Fibroblast of mammary gland (primary cell): ENCODE measurements around the gene MTNR1B.
A peak's percentile ranks its signal among the peaks of the same experiment; 100 is the strongest.

Source experiments
- DNase-seq: peaks from one replicate; pipeline ENCODE4 v3.0.0-alpha.2; 2010; ENCODE audit warnings: low read depth
- H3K4me3 ChIP-seq: 2 replicates; pipeline ENCODE4 v1.5.1; 2011; ENCODE audit warnings: low read depth, mild to moderate bottlenecking, low read length, moderate library complexity; ENCODE audit not compliant: control insufficient read depth
- TF ChIP-seq, protein P1 (sequence below): conservative IDR thresholded peaks from 2 replicates; pipeline ENCODE4 v1.5.1; 2011; ENCODE audit warnings: low read depth, low read length, inconsistent platforms; ENCODE audit not compliant: control insufficient read depth, insufficient read depth

MTNR1B gene

DNA sequence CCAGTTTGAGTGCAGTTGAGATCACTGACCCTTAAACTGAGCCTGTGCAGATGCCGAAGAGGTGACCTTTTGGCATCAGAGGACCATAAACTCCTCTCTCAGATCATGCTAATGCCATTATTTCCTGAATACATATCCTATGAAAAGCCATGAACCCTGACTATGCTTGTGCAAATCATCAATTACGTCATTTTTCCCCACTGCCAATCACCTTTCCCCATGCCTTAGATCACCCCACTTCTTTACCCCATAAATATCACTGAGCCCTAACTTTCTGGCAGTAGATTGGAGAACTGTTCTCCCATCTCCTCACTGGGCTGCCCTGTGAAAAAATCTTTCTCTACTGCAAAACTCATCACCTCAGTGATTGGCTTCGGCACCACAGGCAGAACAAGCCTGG lies 32.9 kb downstream of the MTNR1B start:
- no peak overlapping the region for H3K4me3 ChIP-seq
- TF ChIP-seq, protein P1, sequence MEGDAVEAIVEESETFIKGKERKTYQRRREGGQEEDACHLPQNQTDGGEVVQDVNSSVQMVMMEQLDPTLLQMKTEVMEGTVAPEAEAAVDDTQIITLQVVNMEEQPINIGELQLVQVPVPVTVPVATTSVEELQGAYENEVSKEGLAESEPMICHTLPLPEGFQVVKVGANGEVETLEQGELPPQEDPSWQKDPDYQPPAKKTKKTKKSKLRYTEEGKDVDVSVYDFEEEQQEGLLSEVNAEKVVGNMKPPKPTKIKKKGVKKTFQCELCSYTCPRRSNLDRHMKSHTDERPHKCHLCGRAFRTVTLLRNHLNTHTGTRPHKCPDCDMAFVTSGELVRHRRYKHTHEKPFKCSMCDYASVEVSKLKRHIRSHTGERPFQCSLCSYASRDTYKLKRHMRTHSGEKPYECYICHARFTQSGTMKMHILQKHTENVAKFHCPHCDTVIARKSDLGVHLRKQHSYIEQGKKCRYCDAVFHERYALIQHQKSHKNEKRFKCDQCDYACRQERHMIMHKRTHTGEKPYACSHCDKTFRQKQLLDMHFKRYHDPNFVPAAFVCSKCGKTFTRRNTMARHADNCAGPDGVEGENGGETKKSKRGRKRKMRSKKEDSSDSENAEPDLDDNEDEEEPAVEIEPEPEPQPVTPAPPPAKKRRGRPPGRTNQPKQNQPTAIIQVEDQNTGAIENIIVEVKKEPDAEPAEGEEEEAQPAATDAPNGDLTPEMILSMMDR = no peak
- DNase-seq = no peak

DNA sequence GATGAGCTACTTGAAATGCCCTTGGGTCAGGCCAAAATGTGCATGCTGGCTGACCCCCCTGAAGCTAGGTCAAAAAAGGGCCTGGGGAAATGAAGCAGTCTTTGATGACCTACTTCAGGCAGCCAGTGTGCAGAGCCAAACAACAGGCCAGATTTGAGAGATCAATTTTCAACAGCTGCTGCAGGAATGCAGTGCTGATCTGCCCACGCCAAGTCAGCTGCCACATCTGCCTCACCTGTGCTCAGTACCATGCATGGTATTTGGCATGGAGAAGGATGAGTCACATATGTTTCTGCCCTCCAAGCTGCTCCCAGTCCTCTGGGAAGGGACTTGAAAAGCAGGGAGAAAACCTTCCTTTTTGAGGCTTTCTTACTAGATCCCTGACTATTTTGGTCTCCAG lies 35.8 kb downstream of the MTNR1B start:
- TF ChIP-seq, protein P1 = no peak
- DNase-seq = peak; percentile 49

DNA sequence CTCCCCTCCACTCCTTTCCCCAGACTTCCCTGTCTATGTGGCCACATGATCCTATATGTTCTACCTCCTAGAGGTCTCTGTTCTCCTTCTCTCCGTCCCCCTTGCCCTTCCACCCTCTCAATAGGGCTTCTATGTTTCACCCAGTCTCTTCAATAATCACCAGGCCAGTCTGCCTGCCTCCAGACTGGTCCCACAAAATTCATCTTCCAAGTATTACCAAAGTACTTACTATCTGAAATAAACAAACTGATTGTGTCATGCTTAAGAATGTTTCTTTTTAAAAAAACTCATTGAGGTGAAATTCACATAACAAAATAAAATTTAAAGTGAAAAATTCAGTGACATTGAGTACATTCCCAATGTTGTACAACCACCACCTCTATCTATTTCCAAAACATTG lies 44.2 kb downstream of the MTNR1B start:
- no peak for DNase-seq
- TF ChIP-seq, protein P1 = no peak
- H3K4me3 ChIP-seq = no peak overlapping the region

More for the DNA sequence above, 35.8 kb downstream of the MTNR1B start:
- no peak overlapping the region for H3K4me3 ChIP-seq

DNA sequence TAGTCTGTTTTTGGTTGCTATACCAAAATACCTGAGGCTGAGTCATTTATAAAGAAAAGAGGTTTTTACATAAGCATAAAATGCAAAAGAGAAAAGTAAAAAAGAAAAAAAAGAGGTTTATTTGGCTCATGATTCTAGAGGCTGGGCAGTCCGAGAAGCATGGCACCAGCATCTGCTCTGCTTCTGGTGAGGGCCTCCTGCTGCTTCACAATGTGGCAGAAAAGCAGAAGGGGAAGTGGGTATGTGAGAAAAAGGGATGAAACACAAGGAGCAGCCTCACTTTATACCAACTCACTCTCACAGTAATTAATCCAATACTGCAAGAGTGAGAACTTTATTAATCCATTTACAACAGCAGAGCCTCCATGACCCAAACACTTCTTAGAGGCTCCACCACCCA lies 47.1 kb downstream of the MTNR1B start:
- DNase-seq = no peak
- TF ChIP-seq, protein P1 = no peak
- H3K4me3 ChIP-seq = no peak overlapping the region

DNA sequence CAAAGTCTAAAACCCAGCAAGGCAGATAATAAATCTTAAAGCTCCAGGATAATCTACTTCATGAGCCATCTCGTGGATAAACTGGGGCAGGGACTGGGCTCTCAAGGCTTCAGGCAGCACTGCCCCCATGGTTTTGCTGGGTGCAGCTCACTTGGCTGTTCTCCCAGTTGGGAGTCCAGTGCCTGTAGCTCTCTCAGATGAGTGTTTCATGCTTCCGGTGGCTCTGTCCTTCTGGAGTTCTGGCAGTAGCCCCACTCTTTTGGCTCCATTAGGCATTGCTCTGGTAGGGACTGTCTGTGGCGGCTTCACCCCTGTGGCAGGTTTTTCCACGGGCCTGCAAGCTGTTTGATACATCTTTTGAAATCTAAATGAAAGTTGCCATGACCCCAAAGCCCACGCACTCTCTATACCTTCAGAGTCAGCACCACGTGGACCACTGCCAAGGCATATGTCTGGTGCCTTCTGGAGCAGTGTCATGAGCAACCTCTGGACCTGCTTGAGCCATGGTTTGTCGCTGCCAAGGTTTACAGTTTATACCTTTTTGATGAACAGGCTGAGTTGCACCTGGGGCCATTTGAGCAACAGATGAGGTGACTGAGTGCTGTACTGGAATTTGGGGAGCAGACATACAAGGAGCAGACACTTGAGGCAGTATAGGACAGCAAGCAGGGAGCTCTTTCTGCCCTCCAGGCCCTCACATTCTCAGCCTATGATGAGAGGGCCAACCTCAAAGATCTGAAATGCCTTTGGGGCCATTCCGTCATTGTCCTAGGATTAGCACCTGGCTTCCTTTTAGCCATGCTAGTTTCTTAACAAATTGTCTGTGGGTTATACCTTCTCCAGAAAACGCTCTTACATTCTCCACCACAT lies 48.6 kb downstream of the MTNR1B start:
- TF ChIP-seq, protein P1 = no peak
- DNase-seq = peak; percentile 55
- H3K4me3 ChIP-seq = no peak overlapping the region

DNA sequence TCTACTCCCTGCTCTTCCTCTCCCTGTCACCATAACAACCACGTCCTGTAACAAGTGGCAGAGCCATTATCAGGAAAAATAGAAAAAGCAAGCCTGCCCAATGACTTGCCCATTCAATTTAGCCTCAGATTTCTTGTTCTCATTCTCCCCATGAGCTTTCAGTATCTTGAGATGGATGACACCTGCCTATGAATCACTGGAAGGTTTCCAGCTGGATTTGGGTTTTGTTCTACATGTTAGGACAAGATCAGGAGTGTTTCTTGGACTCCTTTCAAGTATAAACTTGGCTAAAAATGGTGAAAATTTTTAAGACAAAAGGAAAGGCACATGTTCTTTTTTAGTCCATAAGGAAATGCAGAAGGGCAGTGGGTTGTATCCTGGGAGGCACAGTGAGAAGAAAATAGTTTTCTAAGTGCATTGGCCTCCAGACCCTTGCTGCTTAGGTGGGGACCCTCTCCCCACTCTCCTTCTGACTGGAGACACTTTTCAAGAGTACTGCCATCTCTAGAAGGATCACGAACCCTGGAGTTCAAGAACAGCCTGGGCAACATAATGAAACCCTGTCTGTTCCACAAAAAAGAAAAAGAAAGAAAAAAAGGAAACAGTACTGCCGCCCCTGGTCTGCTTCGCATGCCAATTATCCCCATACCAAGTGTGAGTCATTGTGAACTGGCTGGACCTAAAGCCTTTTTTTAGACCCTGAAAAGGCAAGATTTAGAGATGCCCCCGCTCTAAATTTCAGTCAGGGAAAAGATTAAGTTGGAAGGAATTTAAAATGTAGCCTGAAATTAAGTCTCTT lies 51.0 kb downstream of the MTNR1B start:
- H3K4me3 ChIP-seq = no peak overlapping the region
- peak; percentile 93 for DNase-seq
- TF ChIP-seq, protein P1 = no peak
